GM21367 (cell line): ENCODE measurements around the gene PAQR8.

ENCODE experiments used
- ATAC-seq: cut with Tn5 transposase; IDR thresholded peaks from one replicate; pipeline ENCODE4 v1.9.1; 2021; ENCODE audit not compliant: unreplicated experiment

The PAQR8 gene

DNA sequence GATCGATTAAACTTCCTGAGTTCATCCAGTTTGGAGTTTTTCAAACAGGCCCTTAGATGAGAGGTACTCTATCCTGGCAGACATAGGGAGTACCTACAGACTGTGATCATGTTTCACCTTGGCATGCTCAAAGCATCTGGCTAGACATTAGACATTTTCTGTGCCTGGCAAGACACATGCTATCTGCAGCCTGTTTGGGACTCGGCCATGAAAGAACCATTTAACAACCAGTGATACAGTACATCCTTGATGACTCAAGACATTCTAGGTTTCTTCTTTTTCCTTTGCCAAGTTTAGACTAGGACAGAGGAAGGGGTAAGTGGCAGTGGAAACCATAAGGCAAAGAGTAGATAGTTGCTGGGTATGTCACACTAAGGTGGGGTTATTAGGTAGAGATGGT, 15.4 kb upstream of the PAQR8 start:
- ATAC-seq: no peak

DNA sequence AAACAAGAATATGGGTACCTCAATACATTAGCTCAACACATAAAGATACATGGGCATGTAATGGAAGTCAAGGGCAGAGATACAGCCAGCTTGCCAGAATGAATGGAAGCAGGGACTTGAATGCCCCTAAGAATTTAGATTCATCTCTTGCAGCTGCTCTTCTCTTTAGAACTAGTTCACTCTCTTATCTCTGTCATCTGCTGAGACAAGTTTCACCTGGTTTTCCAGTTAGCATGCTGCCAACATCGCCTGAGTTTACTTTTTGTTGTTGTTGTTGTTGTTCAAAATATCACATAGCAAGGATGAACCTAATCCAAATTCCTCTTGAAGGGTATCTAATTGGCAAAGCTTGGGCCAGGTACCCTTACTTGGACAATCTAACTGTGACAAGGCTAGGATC, 14.1 kb upstream of the PAQR8 start:
- ATAC-seq: no peak

GRCh38 chr6:52351879-52352238, 10.1 kb upstream of the PAQR8 start:
- no peak for ATAC-seq

- peak; percentile 94 for ATAC-seq
These were observed 9.5 kb upstream of the PAQR8 start for GRCh38 chr6:52352239-52353018.

DNA sequence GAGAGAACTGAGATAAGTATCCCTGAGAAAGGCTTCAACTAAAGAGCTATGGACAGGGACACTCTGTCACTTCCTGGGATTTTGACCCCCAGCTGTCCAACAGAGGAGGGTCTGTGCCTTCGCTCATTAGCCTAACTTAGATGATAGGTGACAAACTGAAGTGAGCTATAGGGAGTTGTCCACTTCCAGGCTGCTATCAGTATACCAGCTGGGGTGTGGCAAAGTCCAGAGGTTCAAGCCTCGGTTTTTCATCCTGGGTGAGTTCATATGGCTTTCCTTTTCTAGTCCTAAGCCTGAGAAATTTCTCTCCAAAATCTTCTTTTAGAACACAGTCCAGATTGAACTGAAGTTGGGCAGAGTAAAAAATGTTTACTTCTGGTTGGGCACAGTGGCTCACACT, 5.9 kb upstream of the PAQR8 start:
- no peak for ATAC-seq

DNA sequence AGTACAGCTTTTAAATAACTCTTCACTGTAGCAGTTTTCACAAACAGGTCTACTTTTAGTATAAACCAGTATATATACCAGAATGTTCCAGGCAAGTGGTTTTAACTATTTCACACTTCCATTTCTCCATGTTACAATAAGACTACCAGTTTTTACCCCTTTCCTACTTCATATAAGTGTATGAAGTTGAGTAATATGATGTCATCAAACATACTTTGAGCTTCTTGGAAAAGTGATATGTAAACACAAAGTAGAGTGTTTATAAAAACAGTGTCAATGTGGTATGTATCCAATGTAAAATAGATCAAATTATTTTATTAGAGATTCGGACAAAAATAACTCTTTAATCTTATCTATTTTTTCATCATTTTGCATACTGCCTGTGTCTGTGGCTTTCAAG, 2.5 kb upstream of the PAQR8 start:
- ATAC-seq: no peak

- ATAC-seq: no peak
These were observed 1.9 kb upstream of the PAQR8 start for GRCh38 chr6:52360028-52360427.

- ATAC-seq: no peak
These were observed 1.1 kb upstream of the PAQR8 start for GRCh38 chr6:52360601-52361413.

DNA sequence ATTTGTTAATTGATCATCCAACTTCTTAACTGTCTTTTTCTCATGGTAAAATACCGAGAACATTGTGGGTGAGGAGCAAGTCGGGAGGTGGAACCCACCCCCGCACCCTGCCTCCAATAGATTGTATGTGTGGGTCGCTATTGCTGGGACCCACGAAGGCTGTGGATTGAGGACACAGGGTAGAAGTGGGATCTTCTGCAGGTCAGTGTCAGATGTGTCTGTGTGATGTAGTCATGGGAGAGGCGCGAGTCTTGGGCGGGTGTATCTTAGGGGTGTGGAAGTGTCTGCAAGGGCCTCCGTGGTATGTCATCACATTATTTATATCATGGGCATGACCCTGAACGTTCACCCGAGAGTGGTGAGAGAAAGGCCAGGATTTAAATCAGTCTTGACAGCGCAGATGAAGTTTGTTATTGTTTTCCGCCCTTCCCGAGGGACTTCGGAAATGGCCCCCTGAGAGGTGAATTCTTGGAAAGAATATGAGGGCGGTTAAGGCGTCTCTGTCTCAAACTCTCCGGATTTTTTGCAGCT, 472 bp upstream of the PAQR8 start:
- no peak for ATAC-seq

DNA sequence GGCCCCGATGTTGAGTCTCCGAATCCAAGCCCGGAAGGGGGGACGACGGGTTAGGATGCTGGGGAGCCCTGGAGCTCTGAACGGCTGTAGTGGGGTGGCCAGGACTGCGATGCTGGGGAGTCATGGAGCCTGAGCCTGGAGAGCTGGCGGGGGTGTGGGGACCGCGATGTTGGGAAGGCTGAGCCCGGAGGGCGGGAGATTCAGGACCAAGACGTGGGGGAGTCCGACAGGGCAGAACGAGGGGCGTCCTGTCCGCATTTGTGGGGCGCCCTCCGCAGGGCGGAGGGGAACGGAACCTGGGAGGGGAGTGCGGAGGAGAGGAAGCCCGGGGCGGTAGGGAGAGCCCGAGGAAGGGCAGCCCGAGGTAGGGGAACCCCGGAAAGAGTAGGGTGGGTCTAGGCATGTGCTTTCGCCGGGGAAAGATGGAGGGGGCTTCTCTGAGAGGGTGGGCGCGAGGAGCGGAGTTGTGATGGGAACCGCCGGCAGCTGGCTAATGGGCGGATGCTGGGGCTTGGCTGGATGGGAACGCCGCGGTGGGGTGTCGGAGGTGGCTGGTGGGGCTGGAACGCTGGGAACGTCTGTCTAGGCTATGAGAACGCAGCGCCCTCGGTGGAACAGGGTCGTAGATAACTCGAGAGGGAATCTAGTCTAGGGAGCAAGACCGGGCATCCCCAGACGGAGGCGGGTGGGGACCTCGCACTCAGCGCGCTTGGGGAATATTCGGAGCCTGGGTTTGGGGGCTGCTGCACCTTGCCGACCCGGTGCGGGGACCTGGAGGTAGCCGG, 684 bp downstream of the PAQR8 start:
- peak; percentile 37 for ATAC-seq

GRCh38 chr6:52363228-52363867, 1.4 kb downstream of the PAQR8 start:
- no peak for ATAC-seq

- no peak for ATAC-seq
These were observed 2.7 kb downstream of the PAQR8 start for GRCh38 chr6:52364480-52365166.

GRCh38 chr6:52365317-52365716, 3.4 kb downstream of the PAQR8 start:
- no peak for ATAC-seq

DNA sequence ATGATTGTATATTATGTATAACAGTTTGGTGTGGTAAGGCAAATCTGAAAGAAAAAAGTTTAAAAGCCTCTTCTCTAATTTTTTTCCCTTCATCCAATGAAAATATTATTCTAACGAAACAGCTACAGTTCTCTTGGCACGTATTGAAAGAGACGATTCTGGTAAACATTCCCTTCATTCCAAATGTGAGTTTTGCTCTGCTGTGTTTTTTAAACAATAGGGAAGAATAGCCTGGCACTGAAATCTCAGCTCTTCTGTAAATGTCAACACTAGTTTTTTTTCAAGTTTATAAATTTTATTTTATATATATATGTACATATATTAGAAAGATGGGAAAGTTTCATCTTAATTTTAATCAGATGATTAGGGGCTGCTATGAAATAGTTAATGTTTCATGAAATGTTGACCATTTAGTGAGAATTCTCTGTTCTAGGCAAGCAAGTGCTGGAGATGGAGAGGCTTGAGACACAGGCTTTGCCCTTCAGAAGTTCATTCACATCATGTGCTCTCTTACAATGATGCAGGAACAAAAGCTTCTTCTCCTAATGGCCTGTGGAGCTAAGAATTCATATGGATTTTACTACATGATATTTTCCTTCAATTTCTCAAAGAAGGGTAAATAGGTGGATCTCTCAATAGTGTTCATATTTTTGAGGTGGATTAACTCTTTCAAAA, 4.1 kb downstream of the PAQR8 start:
- no peak for ATAC-seq

GRCh38 chr6:52368002-52368401, 6.1 kb downstream of the PAQR8 start:
- no peak for ATAC-seq

- ATAC-seq: no peak
These were observed 7.3 kb downstream of the PAQR8 start for GRCh38 chr6:52369234-52369633.

GRCh38 chr6:52371656-52372191, 9.8 kb downstream of the PAQR8 start:
- ATAC-seq: no peak

DNA sequence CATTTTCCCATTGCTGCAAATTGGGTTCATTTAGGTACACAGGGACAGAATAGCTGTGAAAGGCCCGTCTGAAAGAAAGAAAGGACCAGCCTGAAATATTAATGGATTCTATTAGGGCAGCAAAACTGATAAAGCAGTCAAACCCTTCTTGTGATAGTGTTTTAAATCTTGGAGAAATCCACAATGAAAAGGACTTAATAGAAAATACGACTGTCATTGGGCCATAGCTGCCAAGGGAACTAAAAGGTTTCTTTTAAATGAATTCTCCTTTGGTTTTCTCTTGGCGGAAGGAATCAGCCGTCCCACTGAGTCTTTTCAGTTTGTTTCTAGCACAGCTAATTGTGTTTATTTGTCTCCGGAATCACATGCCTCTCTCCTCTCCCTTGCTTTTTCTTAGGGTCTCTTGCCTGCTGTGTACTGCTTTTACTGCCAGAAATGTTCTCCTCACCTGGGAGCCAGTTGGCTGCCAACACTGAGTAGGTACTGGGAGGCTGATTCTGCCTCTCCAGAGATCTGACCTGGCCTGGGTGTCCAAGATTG, 11.3 kb downstream of the PAQR8 start:
- no peak for ATAC-seq

DNA sequence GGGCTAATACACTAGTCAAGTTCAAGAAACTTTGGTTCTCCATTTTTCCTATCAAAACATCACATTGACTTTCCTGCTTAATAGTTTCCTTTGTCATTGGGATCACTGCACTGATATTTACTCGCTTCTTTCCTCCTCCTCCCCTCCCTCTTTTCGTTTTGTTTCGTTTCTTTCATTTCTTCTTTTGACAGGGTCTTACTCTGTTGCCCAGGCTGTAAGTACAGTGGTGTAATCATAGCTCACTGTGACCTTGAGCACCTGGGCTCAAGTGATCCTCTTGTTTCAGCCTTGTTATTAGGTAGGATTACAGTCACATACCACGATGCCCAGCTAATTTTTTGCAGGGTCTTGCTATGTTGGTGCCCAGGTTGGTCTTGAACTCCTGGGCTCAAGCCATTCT, 12.3 kb downstream of the PAQR8 start:
- no peak for ATAC-seq
